Measurements from ENCODE around the gene GNL1.
A peak's percentile ranks its signal among the peaks of the same experiment; 100 is the strongest.
"Not testable (repeated sequence)": the region's sequence is repeated elsewhere in the genome, so short reads cannot be mapped to it uniquely, and the experiment has no call there.

The GNL1 gene

GRCh38 chr6:30520522-30520921 is 35.8 kb downstream of the GNL1 start:
- Histone ChIP-seq H3K4me1 (ENCODE audit: insufficient read depth, low read length) (peaks cover 19% of the 10 kb centered on the region), H2AFZ (ENCODE audit: low read depth, low read length) (no peak overlapping the region), H3K36me3 (ENCODE audit: insufficient read depth, low read length) (no peaks in the 10 kb centered on the region), H3K79me2 (ENCODE audit: insufficient read depth, low read length) (no peaks in the 10 kb centered on the region), H3K4me3 (ENCODE audit: low read depth in 1 of 2, low read length in 2 of 2) (no peak overlapping the region), H4K20me1 (ENCODE audit: insufficient read depth, low read length) (no peaks in the 10 kb centered on the region), H3K9me3 (ENCODE audit: insufficient read depth, low read length, severe bottlenecking) (no peaks in the 10 kb centered on the region), H3K4me2 (ENCODE audit: insufficient read depth, low read length) (no peak overlapping the region), H3K27ac (ENCODE audit: low read length) (no peak overlapping the region), H3K9ac (ENCODE audit: low read depth, low read length) (no peak overlapping the region), H3K27me3 (ENCODE audit: insufficient read depth, low read length, poor library complexity) (no peaks in the 10 kb centered on the region)
- ATAC-seq (ENCODE audit: insufficient read depth, low read depth) (no peak), DNase-seq (no peak)
- TF ChIP-seq, protein P1, sequence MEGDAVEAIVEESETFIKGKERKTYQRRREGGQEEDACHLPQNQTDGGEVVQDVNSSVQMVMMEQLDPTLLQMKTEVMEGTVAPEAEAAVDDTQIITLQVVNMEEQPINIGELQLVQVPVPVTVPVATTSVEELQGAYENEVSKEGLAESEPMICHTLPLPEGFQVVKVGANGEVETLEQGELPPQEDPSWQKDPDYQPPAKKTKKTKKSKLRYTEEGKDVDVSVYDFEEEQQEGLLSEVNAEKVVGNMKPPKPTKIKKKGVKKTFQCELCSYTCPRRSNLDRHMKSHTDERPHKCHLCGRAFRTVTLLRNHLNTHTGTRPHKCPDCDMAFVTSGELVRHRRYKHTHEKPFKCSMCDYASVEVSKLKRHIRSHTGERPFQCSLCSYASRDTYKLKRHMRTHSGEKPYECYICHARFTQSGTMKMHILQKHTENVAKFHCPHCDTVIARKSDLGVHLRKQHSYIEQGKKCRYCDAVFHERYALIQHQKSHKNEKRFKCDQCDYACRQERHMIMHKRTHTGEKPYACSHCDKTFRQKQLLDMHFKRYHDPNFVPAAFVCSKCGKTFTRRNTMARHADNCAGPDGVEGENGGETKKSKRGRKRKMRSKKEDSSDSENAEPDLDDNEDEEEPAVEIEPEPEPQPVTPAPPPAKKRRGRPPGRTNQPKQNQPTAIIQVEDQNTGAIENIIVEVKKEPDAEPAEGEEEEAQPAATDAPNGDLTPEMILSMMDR (IDR thresholded peaks at IDR 0.05; ENCODE audit: borderline replicate concordance, extremely low read depth, low read length, poor library complexity, severe bottlenecking) = no peak
- no peak for TF ChIP-seq EZH2 (IDR thresholded peaks at IDR 0.05; ENCODE audit: borderline replicate concordance, low read depth, low read length, severe bottlenecking)

- peak; percentile 59 for DNase-seq
- not testable (repeated sequence) for H4K20me1 ChIP-seq (ENCODE audit: insufficient read depth, low read length); H3K4me3 ChIP-seq (ENCODE audit: low read depth in 1 of 2, low read length in 2 of 2); H3K27me3 ChIP-seq (ENCODE audit: insufficient read depth, low read length, poor library complexity); H3K9ac ChIP-seq (ENCODE audit: low read depth, low read length); H3K4me2 ChIP-seq (ENCODE audit: insufficient read depth, low read length); H3K36me3 ChIP-seq (ENCODE audit: insufficient read depth, low read length); H3K79me2 ChIP-seq (ENCODE audit: insufficient read depth, low read length); H3K9me3 ChIP-seq (ENCODE audit: insufficient read depth, low read length, severe bottlenecking); ATAC-seq (ENCODE audit: insufficient read depth, low read depth)
- peak overlapping the region; percentile 22 for H3K27ac ChIP-seq (ENCODE audit: low read length)
- H3K4me1 ChIP-seq (ENCODE audit: insufficient read depth, low read length) = peaks cover 25% of the 10 kb centered on the region
- H2AFZ ChIP-seq (ENCODE audit: low read depth, low read length) = 0 out of 2 replicates have a peak overlapping the region, but pooled peaks have one; percentile 11
Measured at GRCh38 chr6:30518505-30519145, 37.7 kb downstream of the GNL1 start.

GRCh38 chr6:30517767-30518504 is 38.4 kb downstream of the GNL1 start:
- not testable (repeated sequence) for H3K4me3 ChIP-seq (ENCODE audit: low read depth in 1 of 2, low read length in 2 of 2); H2AFZ ChIP-seq (ENCODE audit: low read depth, low read length); H4K20me1 ChIP-seq (ENCODE audit: insufficient read depth, low read length); H3K79me2 ChIP-seq (ENCODE audit: insufficient read depth, low read length); H3K36me3 ChIP-seq (ENCODE audit: insufficient read depth, low read length); H3K4me2 ChIP-seq (ENCODE audit: insufficient read depth, low read length); H3K9ac ChIP-seq (ENCODE audit: low read depth, low read length); DNase-seq; ATAC-seq (ENCODE audit: insufficient read depth, low read depth); H3K9me3 ChIP-seq (ENCODE audit: insufficient read depth, low read length, severe bottlenecking); H3K27me3 ChIP-seq (ENCODE audit: insufficient read depth, low read length, poor library complexity)
- peaks cover 25% of the 10 kb centered on the region for H3K4me1 ChIP-seq (ENCODE audit: insufficient read depth, low read length)
- peak overlapping the region; percentile 96; the same call in 1 of the 2 replicates for H3K27ac ChIP-seq (ENCODE audit: low read length)

GRCh38 chr6:30516754-30517076 is 39.6 kb downstream of the GNL1 start:
- Histone ChIP-seq H3K4me2 (ENCODE audit: insufficient read depth, low read length) (peak overlapping the region; percentile 69), H2AFZ (ENCODE audit: low read depth, low read length) (peak overlapping the region; percentile 74; the same call in 1 of the 2 replicates), H3K27ac (ENCODE audit: low read length) (peak overlapping the region; percentile 96), H3K9ac (ENCODE audit: low read depth, low read length) (peak overlapping the region; percentile 62), H3K4me3 (ENCODE audit: low read depth in 1 of 2, low read length in 2 of 2) (peak overlapping the region in 1 of 2 experiments; percentile 55; a peak in 2 of 4 replicates), H3K4me1 (ENCODE audit: insufficient read depth, low read length) (peaks cover 25% of the 10 kb centered on the region)
- DNase-seq; H3K27me3 ChIP-seq (ENCODE audit: insufficient read depth, low read length, poor library complexity); H4K20me1 ChIP-seq (ENCODE audit: insufficient read depth, low read length); H3K79me2 ChIP-seq (ENCODE audit: insufficient read depth, low read length); ATAC-seq (ENCODE audit: insufficient read depth, low read depth); H3K9me3 ChIP-seq (ENCODE audit: insufficient read depth, low read length, severe bottlenecking); H3K36me3 ChIP-seq (ENCODE audit: insufficient read depth, low read length): not testable (repeated sequence)

Measured in DND-41 (cell line).